GM12873 (cell line): ENCODE measurements around the gene NPR2.

Experiments used
- TF ChIP-seq, protein P1 (sequence below): IDR thresholded peaks from 2 replicates; pipeline ENCODE4 v1.5.1; 2012; ENCODE audit warnings: low read depth, mild to moderate bottlenecking, moderate library complexity, low read length, control low read depth; ENCODE audit not compliant: insufficient read depth; ENCODE audit errors: missing control alignments

Gene NPR2

DNA sequence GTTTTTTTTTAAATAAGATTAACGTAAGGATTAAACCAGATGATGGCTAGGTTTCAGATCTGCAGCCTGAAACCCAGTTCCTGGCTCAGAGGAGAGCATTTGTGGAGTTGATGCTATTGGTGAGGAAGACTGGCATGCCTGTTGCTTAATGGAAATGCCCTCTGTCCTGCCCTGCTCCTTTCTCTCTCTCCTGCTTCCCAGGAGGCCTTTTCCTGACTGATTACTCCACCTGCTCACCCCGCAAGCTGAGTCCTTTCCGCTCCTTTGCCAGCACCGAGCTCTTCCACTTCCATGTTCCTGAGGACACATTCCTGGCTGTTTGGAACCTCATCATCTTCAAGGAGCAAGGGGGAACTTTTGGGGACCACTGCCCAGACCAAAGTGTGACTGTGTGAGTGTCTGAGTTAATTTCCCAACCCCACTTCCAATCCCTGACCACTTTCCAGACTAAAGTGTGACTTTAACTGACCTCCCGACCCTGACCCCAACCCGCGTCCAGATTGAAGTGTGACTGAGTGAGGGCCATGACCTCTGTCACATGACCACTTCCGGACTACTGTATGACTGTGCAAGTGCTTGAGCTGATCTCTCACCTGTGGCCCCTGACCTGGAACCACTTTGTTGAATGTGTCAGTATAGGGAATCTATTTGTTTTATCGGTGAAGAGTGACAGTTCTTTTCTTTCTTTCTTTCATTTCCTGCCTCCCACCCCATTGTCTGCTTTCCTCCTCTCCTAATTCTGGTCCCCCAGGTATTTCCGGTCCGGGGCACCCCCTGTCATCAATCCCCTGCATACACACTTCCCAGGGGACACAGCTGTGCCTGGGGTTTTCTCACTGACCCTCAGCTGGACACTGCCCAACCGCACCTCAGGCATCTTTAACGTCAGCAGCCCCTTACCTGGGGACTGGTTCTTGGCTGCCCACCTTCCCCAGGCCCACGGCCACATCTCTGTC, 43.1 kb downstream of the NPR2 start:
- TF ChIP-seq, protein P1, sequence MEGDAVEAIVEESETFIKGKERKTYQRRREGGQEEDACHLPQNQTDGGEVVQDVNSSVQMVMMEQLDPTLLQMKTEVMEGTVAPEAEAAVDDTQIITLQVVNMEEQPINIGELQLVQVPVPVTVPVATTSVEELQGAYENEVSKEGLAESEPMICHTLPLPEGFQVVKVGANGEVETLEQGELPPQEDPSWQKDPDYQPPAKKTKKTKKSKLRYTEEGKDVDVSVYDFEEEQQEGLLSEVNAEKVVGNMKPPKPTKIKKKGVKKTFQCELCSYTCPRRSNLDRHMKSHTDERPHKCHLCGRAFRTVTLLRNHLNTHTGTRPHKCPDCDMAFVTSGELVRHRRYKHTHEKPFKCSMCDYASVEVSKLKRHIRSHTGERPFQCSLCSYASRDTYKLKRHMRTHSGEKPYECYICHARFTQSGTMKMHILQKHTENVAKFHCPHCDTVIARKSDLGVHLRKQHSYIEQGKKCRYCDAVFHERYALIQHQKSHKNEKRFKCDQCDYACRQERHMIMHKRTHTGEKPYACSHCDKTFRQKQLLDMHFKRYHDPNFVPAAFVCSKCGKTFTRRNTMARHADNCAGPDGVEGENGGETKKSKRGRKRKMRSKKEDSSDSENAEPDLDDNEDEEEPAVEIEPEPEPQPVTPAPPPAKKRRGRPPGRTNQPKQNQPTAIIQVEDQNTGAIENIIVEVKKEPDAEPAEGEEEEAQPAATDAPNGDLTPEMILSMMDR = no peak

DNA sequence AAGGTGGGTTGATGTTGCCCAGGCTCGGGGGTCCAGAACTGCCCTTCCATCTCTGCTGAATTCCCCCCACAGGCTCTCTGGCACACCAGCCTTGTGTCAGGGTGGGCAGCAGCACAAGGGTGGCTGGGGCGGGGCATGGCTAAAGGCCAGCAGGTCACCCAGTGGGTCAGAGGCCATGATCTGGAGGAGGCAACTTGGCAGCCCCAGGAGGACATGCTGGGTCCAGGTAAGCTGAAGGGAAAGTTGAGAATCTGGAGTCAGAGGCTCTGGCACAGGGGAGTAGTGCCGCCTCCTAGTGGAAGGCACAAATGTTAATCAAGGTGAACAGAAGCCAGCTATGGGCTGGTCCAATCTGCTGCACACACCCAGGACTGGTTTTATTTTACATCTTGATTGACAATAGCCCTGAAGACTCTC, 43.8 kb downstream of the NPR2 start:
- TF ChIP-seq, protein P1 = peak; percentile 48

DNA sequence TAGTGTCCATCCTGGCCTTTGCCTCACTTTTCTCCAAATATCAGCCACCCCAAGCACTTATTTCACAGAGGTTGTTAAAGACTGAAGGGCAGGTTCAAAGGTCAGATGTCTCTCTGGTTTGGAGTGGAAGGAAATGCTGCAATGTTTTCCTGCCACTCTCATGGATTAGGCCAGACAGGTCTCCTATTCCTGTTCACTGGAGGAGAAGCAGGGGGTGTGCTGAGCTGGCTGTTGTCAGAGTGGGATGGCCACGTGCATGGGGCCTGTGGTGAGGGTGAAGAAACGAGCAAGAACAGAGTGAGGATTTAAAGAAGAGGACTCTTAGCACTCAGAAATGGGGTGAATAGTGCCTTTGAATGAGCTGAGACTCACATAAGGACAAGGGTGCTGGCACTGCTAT, 44.4 kb downstream of the NPR2 start:
- TF ChIP-seq, protein P1 = no peak

DNA sequence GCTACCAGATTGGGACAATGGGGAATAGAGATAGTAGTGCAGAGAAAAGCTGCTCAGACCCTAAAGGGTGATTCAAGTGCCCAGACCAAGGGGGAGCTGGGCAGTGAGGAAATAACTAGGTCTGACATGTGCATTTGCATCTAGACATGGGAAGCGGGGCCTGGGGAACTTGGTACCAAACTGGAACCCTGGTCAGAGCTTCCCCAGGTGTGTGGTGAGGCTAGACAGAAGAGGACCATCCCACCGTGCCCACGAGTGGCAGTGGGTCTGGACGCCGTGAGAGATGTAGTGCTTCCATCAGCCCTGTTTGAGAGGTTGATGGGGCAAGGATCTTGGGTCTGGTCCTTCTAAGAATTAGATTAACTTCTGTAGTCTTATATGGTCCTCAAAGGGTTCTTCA, 45.2 kb downstream of the NPR2 start:
- TF ChIP-seq, protein P1 = no peak

DNA sequence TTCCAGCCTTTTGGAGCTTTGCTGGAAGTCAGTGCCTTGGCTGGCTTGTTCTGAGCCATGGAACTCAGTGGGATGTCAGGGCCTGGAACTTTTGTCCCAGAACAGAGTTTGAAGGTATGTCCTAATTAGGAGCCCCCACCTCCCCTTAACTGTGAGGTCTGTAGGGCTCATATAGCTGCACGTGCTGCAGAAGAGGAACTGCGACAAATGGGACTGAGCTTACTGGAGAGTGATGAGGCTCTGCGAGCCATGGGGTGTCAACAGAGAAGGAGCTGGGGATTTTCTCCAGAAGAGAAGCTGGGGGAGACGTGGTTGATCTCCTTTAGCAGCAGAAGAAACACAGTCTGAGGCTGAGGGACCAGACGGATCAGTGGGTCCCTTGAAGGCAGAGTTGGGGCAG, 48.5 kb downstream of the NPR2 start:
- TF ChIP-seq, protein P1 = no peak

DNA sequence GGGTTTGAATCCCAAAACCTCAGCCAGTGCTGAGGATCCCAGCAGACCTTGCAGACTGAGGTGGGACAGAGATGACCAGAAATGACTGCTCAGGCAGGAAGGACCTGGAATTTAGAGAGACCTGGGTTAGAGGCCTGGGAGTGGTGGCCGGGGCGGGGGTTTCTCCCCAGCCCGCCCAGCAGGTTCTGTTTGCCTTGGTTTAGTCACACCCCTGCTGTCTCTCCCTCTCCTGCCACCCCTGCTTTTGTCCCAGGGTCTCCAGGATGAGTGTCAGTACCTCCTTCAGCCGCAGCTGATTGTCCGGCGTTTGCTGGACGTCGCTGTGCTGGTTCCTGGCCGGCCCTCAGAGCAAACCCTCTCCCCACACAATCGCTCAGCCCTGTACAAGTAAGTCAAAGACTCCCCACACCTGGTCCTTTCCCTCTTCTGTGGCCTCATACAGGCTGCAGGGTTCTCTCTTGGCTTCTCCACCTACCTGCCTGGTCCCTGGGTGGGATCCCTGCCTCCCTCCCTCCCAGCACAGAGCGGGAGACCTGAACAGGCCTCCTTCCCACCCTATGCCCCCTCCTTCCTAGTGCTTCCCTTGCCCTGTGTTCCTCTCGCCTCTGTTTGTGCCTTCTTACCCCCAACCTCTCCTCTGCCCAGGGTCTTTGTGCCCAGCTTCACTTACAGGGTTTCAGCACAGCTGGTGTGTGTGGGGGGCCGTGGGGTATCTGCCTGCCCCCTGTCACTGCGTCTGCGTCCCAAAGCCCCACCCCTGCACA, 49.7 kb downstream of the NPR2 start:
- TF ChIP-seq, protein P1 = no peak

DNA sequence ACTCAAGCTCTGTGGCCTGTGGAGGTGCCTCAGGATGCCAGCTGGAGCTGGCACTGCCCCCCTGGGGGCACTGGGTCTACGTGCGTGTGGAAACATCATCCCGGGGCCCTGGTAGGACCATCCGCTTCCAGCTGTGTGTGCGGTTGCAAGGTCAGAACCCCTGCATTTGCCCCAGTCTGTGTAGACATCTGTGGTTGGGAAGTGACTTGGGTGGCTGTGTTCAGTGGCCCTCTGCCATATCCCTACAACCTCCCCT, 50.2 kb downstream of the NPR2 start:
- TF ChIP-seq, protein P1 = no peak
